ENCODE data around the gene CSHL1. TPM values are rescaled to one million over a fixed set of nuclear protein-coding genes. Genes with fewer than 3 reads are reported as not detected.

CSHL1 gene
- total and polyA plus RNA-seq, 2 donors (not counting 1 experiment from before 2014, with no cell fraction given) = not detected

- Histone ChIP-seq H3K79me2 (ENCODE audit: control insufficient read depth, insufficient read depth, low read length) (peaks cover 94% of the 10 kb centered on the region), H3K36me3 (replicated peaks in 1 of 2; ENCODE audit: control extremely low read depth in 1 of 2, control insufficient read depth in 1 of 2, extremely low read depth in 1 of 2, insufficient read depth in 2 of 2, low read length in 1 of 2) (peaks cover 0 to 48% of the 10 kb centered on the region in 2 experiments), H3K9ac (ENCODE audit: low read length) (peak within 1 kb of the TSS; percentile 97), H3K4me1 (ENCODE audit: control insufficient read depth in 2 of 2, insufficient read depth in 2 of 2, low read length in 2 of 2) (peaks cover 68 to 84% of the 10 kb centered on the region in 2 donors), H3K4me3 (ENCODE audit: control extremely low read depth in 1 of 5, extremely low read depth in 1 of 5, insufficient read depth in 1 of 5, low read depth in 2 of 5, low read length in 4 of 5) (peak within 1 kb of the TSS; percentile 80 to 100 (median 97)), H2AFZ (ENCODE audit: insufficient read depth, low read depth, low read length, poor library complexity, severe bottlenecking) (peak within 1 kb of the TSS; percentile 50), H4K20me1 (ENCODE audit: control insufficient read depth, insufficient read depth, low read length, poor library complexity, severe bottlenecking) (peaks cover 46% of the 10 kb centered on the region), H3K9me3 (ENCODE audit: control extremely low read depth in 1 of 3, control insufficient read depth in 2 of 3, insufficient read depth in 1 of 3, low read length in 2 of 3) (peaks cover 0 to 11% (median 6%) of the 10 kb centered on the region in 3 donors), H3K27ac (ENCODE audit: low read length in 2 of 2) (peak within 1 kb of the TSS; percentile 83 to 85), H3K4me2 (replicated peaks; ENCODE audit: low read depth, low read length, poor library complexity, severe bottlenecking) (peak within 1 kb of the TSS; percentile 97), H3K27me3 (replicated peaks in 1 of 4; ENCODE audit: control extremely low read depth in 1 of 4, control insufficient read depth in 3 of 4, insufficient read depth in 4 of 4, low read length in 3 of 4) (no peaks in the 10 kb centered on the region)
- Mint-ChIP-seq H3K27ac (peak within 1 kb of the TSS; percentile 97), H3K27me3 (no peaks in the 10 kb centered on the region), H3K4me1 (peaks cover 85% of the 10 kb centered on the region), H3K4me3 (peak within 1 kb of the TSS; percentile 99), H3K9me3 (ENCODE audit: insufficient read depth) (no peaks in the 10 kb centered on the region)
- CTCF ChIA-PET = interaction anchor here (0.6 to 26.0 kb wide), 14 partner anchors 10 to 201 kb away, joined by 3 to 834 read pairs (median 8); partner anchors contain the start of gene GH1
- ATAC-seq (ENCODE audit: low read depth) = peak; percentile 79
- intact Hi-C loops (cut with micrococcal nuclease) = loop anchor here (1.0 to 5.0 kb wide), 5 partner anchors 10 to 565 kb away; partner anchors contain the start of genes ICAM2 and POLG2
- DNase-seq = peak; percentile 89
- TF ChIP-seq EZH2 (IDR thresholded peaks at IDR 0.05; ENCODE audit: borderline replicate concordance, insufficient read depth, low read depth, low read length, poor library complexity, severe bottlenecking) (no peak), CTCF (IDR thresholded peaks at IDR 0.05) (no peak)
- POLR2A ChIA-PET = interaction anchor here (0.6 to 12.1 kb wide), 14 partner anchors 7 to 214 kb away, joined by 3 to 360 read pairs (median 7); partner anchors contain the start of genes GH1 and ICAM2
- 0% methylated on average over 18 of the region's 19 CpGs for WGBS (ENCODE audit: insufficient coverage)
Observed at GRCh38 chr17:63931981-63932561, 21.0 kb upstream of the CSHL1 start, which contains the start of gene CD79B. Gene CD79B (minus strand): TSS chr17:63932331. CDS start chr17:63932261, 70 bp downstream.
